Activated naive CD8-positive, alpha-beta T cell treated with anti-CD3 and anti-CD28 coated beads, Interleukin-2, amount 10 ng/mL, durations not matched to agents 7 days and 5 days (primary cell): ENCODE data around the gene STX8. TPM values are rescaled to one million over a fixed set of nuclear protein-coding genes. Genes with fewer than 3 reads are reported as not detected.
"Not testable (repeated sequence)": the region's sequence is repeated elsewhere in the genome, so short reads cannot be mapped to it uniquely, and the experiment has no call there.

ENCODE experiments used
- ATAC-seq: fragments of 150-1000 bp; cut with Tn5 transposase; one replicate; pipeline ENCODE4 v1.10.0; 2021; ENCODE audit warnings: low read depth, moderate library complexity
- POLR2A ChIA-PET: fragments of 350-600 bp; sonication (Branson Sonifier 250); formaldehyde crosslinking; loops from one replicate; lab custom pipeline; 2021; ENCODE audit warnings: antibody characterized with exemption; lab: Charles Lee
- DNase-seq: peaks from one replicate; pipeline ENCODE4 v3.0.0; 2021
- H3K27ac Mint-ChIP-seq: one replicate; pipeline ENCODE4 v1.8.0; 2022; ENCODE audit warnings: mild to moderate bottlenecking, mixed read lengths
- H3K27me3 Mint-ChIP-seq: one replicate; pipeline ENCODE4 v1.8.0; 2022; ENCODE audit warnings: mild to moderate bottlenecking, moderate library complexity, mixed read lengths
- H3K36me3 Mint-ChIP-seq: one replicate; pipeline ENCODE4 v1.8.0; 2021; ENCODE audit warnings: mild to moderate bottlenecking, mixed read lengths
- H3K4me1 Mint-ChIP-seq: one replicate; pipeline ENCODE4 v1.8.0; 2021; ENCODE audit warnings: mixed read lengths
- H3K4me3 Mint-ChIP-seq: one replicate; pipeline ENCODE4 v1.8.0; 2022; ENCODE audit warnings: mild to moderate bottlenecking, moderate library complexity, mixed read lengths
- H3K9me3 Mint-ChIP-seq: one replicate; pipeline ENCODE4 v1.8.0; 2021; ENCODE audit warnings: mixed read lengths
- total RNA-seq, 2 experiments: library from RNA; stranded (reverse); gene quantifications; one replicate each; pipeline ENCODE4 v1.2.3, GENCODE V29; 2021

Gene STX8
- total RNA-seq, 2 experiments from 2014 or later, result 62.6 to 68.9 TPM

GRCh38 chr17:9355846-9356245 is 219.8 kb downstream of the STX8 start:
- no peaks in the 10 kb centered on the region for H3K9me3 Mint-ChIP-seq
- H3K4me1 Mint-ChIP-seq, result peaks cover 3% of the 10 kb centered on the region
- ATAC-seq, result no peak

GRCh38 chr17:9355231-9355630 is 220.4 kb downstream of the STX8 start:
- DNase-seq, H3K4me3 Mint-ChIP-seq, H3K27me3 Mint-ChIP-seq, H3K36me3 Mint-ChIP-seq, POLR2A ChIA-PET, H3K27ac Mint-ChIP-seq, H3K9me3 Mint-ChIP-seq, H3K4me1 Mint-ChIP-seq, ATAC-seq: not testable (repeated sequence)

More at GRCh38 chr17:9355846-9356245, 219.8 kb downstream of the STX8 start:
- Mint-ChIP-seq H3K4me3 (no peak overlapping the region), H3K27me3 (no peaks in the 10 kb centered on the region), H3K27ac (no peak overlapping the region), H3K36me3 (no peaks in the 10 kb centered on the region)
- POLR2A ChIA-PET, result no interaction called here
- no peak for DNase-seq

DNA sequence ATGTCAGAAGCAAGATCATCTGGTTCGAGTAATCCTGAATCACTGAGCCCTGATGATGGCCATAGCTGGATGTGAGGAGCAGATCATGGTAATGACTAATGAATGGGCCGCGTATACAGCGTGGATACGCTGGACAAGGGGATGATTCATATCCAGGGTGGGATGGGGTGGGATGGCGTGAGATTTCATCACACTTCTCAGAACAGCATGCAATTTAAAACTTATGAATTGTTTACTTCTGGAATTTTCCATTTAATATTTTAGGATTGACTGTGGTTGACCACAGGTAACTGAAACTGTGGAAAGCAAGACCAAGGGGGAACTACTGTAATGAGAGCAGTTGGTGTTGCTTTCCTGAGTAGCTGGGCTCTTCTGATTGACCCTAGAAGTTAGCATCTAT is 225.5 kb downstream of the STX8 start:
- H3K9me3 Mint-ChIP-seq, result peaks cover 1% of the 10 kb centered on the region
- no peak overlapping the region for H3K27ac Mint-ChIP-seq
- no peaks in the 10 kb centered on the region for H3K36me3 Mint-ChIP-seq
- ATAC-seq, result no peak
- no peaks in the 10 kb centered on the region for H3K27me3 Mint-ChIP-seq
- H3K4me3 Mint-ChIP-seq, result no peak overlapping the region
- DNase-seq, result no peak
- POLR2A ChIA-PET, result no interaction called here
- peaks cover 4% of the 10 kb centered on the region for H3K4me1 Mint-ChIP-seq

GRCh38 chr17:9346296-9346926 is 229.2 kb downstream of the STX8 start:
- peaks cover 1% of the 10 kb centered on the region for H3K9me3 Mint-ChIP-seq
- no peak overlapping the region for H3K27ac Mint-ChIP-seq
- H3K27me3 Mint-ChIP-seq, result no peaks in the 10 kb centered on the region
- no peak overlapping the region for H3K4me3 Mint-ChIP-seq
- ATAC-seq (no peak), DNase-seq (no peak)
- peaks cover 4% of the 10 kb centered on the region for H3K4me1 Mint-ChIP-seq
- H3K36me3 Mint-ChIP-seq, result no peaks in the 10 kb centered on the region
- POLR2A ChIA-PET, result no interaction called here

DNA sequence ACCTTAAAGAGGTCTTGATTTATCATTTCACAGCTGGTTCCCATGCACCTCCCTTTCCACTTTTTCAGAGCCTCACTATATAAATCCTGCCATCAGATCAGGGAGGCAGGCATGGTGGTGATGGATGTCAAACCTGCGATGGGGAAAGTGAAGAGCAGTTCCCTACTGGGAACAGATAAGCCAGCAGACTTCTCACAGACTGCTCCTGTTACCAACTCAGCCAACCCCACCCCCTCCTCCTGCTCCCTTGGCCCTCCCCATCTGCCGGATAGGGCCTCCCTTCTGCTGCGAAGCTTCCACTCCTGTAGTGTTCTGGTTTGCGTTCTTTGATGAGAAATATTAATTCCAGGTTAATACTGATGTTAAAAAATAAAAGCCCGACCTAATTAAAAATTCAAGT is 232.1 kb downstream of the STX8 start:
- Mint-ChIP-seq H3K27ac (no peak overlapping the region), H3K36me3 (no peaks in the 10 kb centered on the region), H3K4me1 (peaks cover 4% of the 10 kb centered on the region), H3K9me3 (no peaks in the 10 kb centered on the region), H3K4me3 (no peak overlapping the region), H3K27me3 (no peaks in the 10 kb centered on the region)
- DNase-seq (no peak), ATAC-seq (no peak)
- POLR2A ChIA-PET, result no interaction called here

DNA sequence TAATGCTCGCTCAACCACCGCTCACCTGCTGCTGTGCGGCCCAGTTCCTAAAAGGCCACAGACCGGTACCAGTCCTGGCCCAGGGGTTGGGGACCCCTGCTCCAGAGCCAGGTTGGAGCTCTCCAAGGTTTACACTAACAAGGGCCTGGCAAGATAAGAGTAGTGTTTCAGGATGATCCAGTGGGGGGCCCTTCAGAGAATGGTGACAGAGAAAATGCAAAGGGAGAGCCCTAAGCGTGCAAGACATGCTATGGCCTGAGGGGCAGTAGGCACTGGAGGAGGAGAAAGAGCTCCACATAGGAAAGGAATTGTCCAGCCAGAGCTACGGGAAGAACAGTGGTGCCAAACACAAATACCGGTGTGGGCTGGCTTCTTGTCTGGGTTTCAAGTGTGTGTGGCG is 233.4 kb downstream of the STX8 start:
- H3K4me1 Mint-ChIP-seq, result peaks cover 4% of the 10 kb centered on the region
- DNase-seq, result no peak
- H3K9me3 Mint-ChIP-seq, result peaks cover 3% of the 10 kb centered on the region
- no peaks in the 10 kb centered on the region for H3K27me3 Mint-ChIP-seq
- no peak overlapping the region for H3K27ac Mint-ChIP-seq
- POLR2A ChIA-PET, result no interaction called here
- ATAC-seq, result no peak
- no peak overlapping the region for H3K4me3 Mint-ChIP-seq
- peaks cover 3% of the 10 kb centered on the region for H3K36me3 Mint-ChIP-seq

GRCh38 chr17:9339958-9340357 is 235.7 kb downstream of the STX8 start:
- Mint-ChIP-seq H3K36me3 (peaks cover 6% of the 10 kb centered on the region), H3K27me3 (no peaks in the 10 kb centered on the region), H3K27ac (no peak overlapping the region), H3K9me3 (peaks cover 11% of the 10 kb centered on the region), H3K4me3 (no peak overlapping the region), H3K4me1 (no peaks in the 10 kb centered on the region)
- ATAC-seq (no peak), DNase-seq (no peak)
- POLR2A ChIA-PET, result no interaction called here

GRCh38 chr17:9339482-9339881 is 236.1 kb downstream of the STX8 start:
- not testable (repeated sequence) for H3K36me3 Mint-ChIP-seq
- H3K9me3 Mint-ChIP-seq, result peaks cover 16% of the 10 kb centered on the region

GRCh38 chr17:9336817-9337216 is 238.8 kb downstream of the STX8 start:
- Mint-ChIP-seq H3K36me3 (peaks cover 10% of the 10 kb centered on the region), H3K27me3 (no peaks in the 10 kb centered on the region), H3K27ac (no peak overlapping the region), H3K4me1 (no peaks in the 10 kb centered on the region), H3K9me3 (peaks cover 17% of the 10 kb centered on the region), H3K4me3 (no peak overlapping the region)
- POLR2A ChIA-PET, result no interaction called here
- DNase-seq (no peak), ATAC-seq (no peak)

More at GRCh38 chr17:9339482-9339881, 236.1 kb downstream of the STX8 start:
- POLR2A ChIA-PET, H3K27me3 Mint-ChIP-seq, H3K4me1 Mint-ChIP-seq, H3K4me3 Mint-ChIP-seq, H3K27ac Mint-ChIP-seq, ATAC-seq, DNase-seq: not testable (repeated sequence)

DNA sequence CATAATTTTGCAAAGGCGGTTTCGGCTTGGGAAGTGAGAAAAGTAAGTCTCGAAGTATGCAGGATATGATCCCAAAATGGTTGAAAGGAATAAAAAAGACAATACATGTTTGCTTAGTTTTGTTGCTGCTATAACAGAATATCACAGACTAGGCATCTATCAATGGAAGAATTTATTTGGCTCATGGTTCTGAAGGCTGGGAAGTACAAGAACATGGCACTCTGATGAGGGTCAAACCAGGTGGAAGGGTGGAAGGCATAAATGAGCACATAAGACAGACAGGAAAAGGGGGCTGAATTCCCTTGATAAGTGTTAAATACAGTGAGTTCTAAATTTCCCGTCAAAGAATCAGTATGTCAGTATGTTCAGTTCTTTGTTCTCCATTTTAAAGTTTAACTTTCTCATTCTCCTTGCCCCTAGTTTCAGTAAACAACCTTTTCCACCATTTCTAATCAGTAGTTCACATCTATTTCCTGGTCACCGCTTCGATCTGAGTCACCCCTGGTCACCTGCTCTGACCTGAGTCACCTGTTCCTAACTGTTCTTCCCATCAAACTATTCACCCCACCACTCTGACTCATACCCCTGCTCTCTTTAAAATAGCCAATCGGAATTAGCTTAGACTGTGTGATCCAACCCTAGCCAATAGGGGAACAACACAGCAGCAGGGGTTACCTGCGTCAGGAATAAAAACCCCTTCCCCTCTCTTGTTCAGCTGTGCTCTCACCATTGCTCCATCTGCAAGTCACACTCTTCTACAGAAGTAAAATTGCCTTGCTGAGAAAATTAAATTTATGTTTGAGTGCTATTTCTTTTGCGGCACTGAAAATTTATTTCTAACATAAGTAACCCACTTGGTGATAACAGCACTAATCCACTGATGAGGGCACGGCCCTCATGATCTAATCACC is 240.8 kb downstream of the STX8 start:
- no peaks in the 10 kb centered on the region for H3K27me3 Mint-ChIP-seq
- H3K4me3 Mint-ChIP-seq, result no peak overlapping the region
- H3K9me3 Mint-ChIP-seq, result peaks cover 17% of the 10 kb centered on the region
- H3K4me1 Mint-ChIP-seq, result no peaks in the 10 kb centered on the region
- no peak overlapping the region for H3K27ac Mint-ChIP-seq
- DNase-seq (no peak), ATAC-seq (no peak)
- peaks cover 10% of the 10 kb centered on the region for H3K36me3 Mint-ChIP-seq
- POLR2A ChIA-PET, result no interaction called here

GRCh38 chr17:9332132-9332494 is 243.5 kb downstream of the STX8 start:
- Mint-ChIP-seq H3K36me3 (peaks cover 8% of the 10 kb centered on the region), H3K27me3 (no peaks in the 10 kb centered on the region), H3K9me3 (peaks cover 14% of the 10 kb centered on the region), H3K27ac (no peak overlapping the region), H3K4me3 (no peak overlapping the region), H3K4me1 (no peaks in the 10 kb centered on the region)
- POLR2A ChIA-PET, result no interaction called here
- no peak for DNase-seq
- no peak for ATAC-seq

GRCh38 chr17:9331279-9332131 is 244.1 kb downstream of the STX8 start:
- H3K4me3 Mint-ChIP-seq, result no peak overlapping the region
- no peaks in the 10 kb centered on the region for H3K27me3 Mint-ChIP-seq
- peaks cover 8% of the 10 kb centered on the region for H3K36me3 Mint-ChIP-seq
- no peaks in the 10 kb centered on the region for H3K4me1 Mint-ChIP-seq
- no peak overlapping the region for H3K27ac Mint-ChIP-seq
- ATAC-seq (no peak), DNase-seq (no peak)
- peaks cover 14% of the 10 kb centered on the region for H3K9me3 Mint-ChIP-seq
- POLR2A ChIA-PET, result no interaction called here

GRCh38 chr17:9330611-9331271 is 244.9 kb downstream of the STX8 start:
- POLR2A ChIA-PET, result no interaction called here
- ATAC-seq, result no peak
- peaks cover 6% of the 10 kb centered on the region for H3K36me3 Mint-ChIP-seq

More at GRCh38 chr17:9330611-9331271, 244.9 kb downstream of the STX8 start:
- no peak overlapping the region for H3K4me3 Mint-ChIP-seq
- DNase-seq, result no peak
- peaks cover 12% of the 10 kb centered on the region for H3K9me3 Mint-ChIP-seq
- no peaks in the 10 kb centered on the region for H3K27me3 Mint-ChIP-seq
- H3K4me1 Mint-ChIP-seq, result no peaks in the 10 kb centered on the region
- H3K27ac Mint-ChIP-seq, result no peak overlapping the region
